ENCODE data around the gene SLC22A9. TPM values are rescaled to one million over a fixed set of nuclear protein-coding genes. Genes with fewer than 3 reads are reported as not detected.
"Not testable (repeated sequence)": the region's sequence is repeated elsewhere in the genome, so short reads cannot be mapped to it uniquely, and the experiment has no call there.

The SLC22A9 gene
- total RNA-seq, 1 experiment from 2014 or later: not detected

- in situ Hi-C loops (cut with HindIII; ENCODE audit: low pct_unique_long_range_greater_than_20kb, low sequenced_read_pairs); DNase-seq (ENCODE audit: low read depth): not testable (repeated sequence)
These were observed 65.8 kb downstream of the SLC22A9 start for GRCh38 chr11:63435351-63435750.

GRCh38 chr11:63435831-63436230 lies 66.2 kb downstream of the SLC22A9 start:
- in situ Hi-C loops (cut with HindIII; ENCODE audit: low pct_unique_long_range_greater_than_20kb, low sequenced_read_pairs); DNase-seq (ENCODE audit: low read depth): not testable (repeated sequence)

- in situ Hi-C loops (cut with HindIII; ENCODE audit: low pct_unique_long_range_greater_than_20kb, low sequenced_read_pairs): no loop called here
- no peak for DNase-seq (ENCODE audit: low read depth)
These were observed 74.1 kb downstream of the SLC22A9 start for GRCh38 chr11:63443714-63444113.

GRCh38 chr11:63444160-63444559 lies 74.6 kb downstream of the SLC22A9 start:
- in situ Hi-C loops (cut with HindIII; ENCODE audit: low pct_unique_long_range_greater_than_20kb, low sequenced_read_pairs): no loop called here
- DNase-seq (ENCODE audit: low read depth): no peak

GRCh38 chr11:63445118-63445517 lies 75.5 kb downstream of the SLC22A9 start:
- no peak for DNase-seq (ENCODE audit: low read depth)
- in situ Hi-C loops (cut with HindIII; ENCODE audit: low pct_unique_long_range_greater_than_20kb, low sequenced_read_pairs): no loop called here

- peak; percentile 16 for DNase-seq (ENCODE audit: low read depth)
- in situ Hi-C loops (cut with HindIII; ENCODE audit: low pct_unique_long_range_greater_than_20kb, low sequenced_read_pairs): no loop called here
These were observed 76.1 kb downstream of the SLC22A9 start for GRCh38 chr11:63445720-63446119.

GRCh38 chr11:63448646-63449045 lies 79.1 kb downstream of the SLC22A9 start:
- in situ Hi-C loops (cut with HindIII; ENCODE audit: low pct_unique_long_range_greater_than_20kb, low sequenced_read_pairs): no loop called here
- DNase-seq (ENCODE audit: low read depth): no peak

- in situ Hi-C loops (cut with HindIII; ENCODE audit: low pct_unique_long_range_greater_than_20kb, low sequenced_read_pairs): no loop called here
- no peak for DNase-seq (ENCODE audit: low read depth)
These were observed 90.0 kb downstream of the SLC22A9 start for GRCh38 chr11:63459586-63459985.

Other genes with a start within 250 kb of the SLC22A9 start
- not detected in 2 replicates for gene SLC22A24, start 225.6 kb upstream of the SLC22A9 start, total RNA-seq (2014; rRNA removed; shearing (Covaris generic); ENCODE audit: low replicate concordance)
- gene SLC22A25, start 126.2 kb upstream of the SLC22A9 start, total RNA-seq (2014; rRNA removed; shearing (Covaris generic); ENCODE audit: low replicate concordance): not detected in 2 replicates
- 0.87 and 2.3 TPM in 2 replicates for gene PLAAT5, start 121.4 kb downstream of the SLC22A9 start, total RNA-seq (2014; rRNA removed; shearing (Covaris generic); ENCODE audit: low replicate concordance)
- not detected in 2 replicates for gene LGALS12, start 136.3 kb downstream of the SLC22A9 start, total RNA-seq (2014; rRNA removed; shearing (Covaris generic); ENCODE audit: low replicate concordance)
- gene PLAAT4, start 167.0 kb downstream of the SLC22A9 start, total RNA-seq (2014; rRNA removed; shearing (Covaris generic); ENCODE audit: low replicate concordance): 57.7 and 64.5 TPM in 2 replicates
- 3.4 TPM in 1 of 2 replicates, not detected in the other for gene PLAAT2, start 193.6 kb downstream of the SLC22A9 start, total RNA-seq (2014; rRNA removed; shearing (Covaris generic); ENCODE audit: low replicate concordance)
- 163 and 198 TPM in 2 replicates for gene PLAAT3, start 244.6 kb downstream of the SLC22A9 start, total RNA-seq (2014; rRNA removed; shearing (Covaris generic); ENCODE audit: low replicate concordance)